GM10847 (cell line): ENCODE results near the gene CLRN1.

Source experiments
- POLR2A ChIP-seq: IDR thresholded peaks from 2 replicates; pipeline ENCODE4 v1.6.1; 2011; ENCODE audit not compliant: insufficient read length; ENCODE audit errors: extremely low read depth

Gene CLRN1

DNA sequence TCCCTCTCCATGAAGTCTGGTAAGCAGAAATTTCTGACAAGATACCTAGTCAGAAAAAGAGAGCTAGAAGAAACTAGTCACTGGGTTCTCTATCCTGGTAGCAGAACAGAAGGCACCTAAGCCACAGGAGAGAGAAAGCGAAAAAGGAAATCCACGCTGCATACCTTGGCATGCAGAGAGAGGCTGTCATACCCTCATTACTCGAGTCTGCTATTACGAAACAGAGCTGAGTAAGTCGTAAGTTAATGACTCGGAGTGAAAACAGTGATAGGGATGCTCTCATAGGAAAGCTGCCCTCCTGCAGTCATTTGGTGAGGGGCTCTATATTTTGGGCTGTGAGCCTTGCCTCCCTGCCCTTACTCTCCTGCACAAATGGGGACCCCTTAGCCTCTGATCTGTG lies 16.2 kb downstream of the CLRN1 start:
- TF ChIP-seq POLR2A = no peak

DNA sequence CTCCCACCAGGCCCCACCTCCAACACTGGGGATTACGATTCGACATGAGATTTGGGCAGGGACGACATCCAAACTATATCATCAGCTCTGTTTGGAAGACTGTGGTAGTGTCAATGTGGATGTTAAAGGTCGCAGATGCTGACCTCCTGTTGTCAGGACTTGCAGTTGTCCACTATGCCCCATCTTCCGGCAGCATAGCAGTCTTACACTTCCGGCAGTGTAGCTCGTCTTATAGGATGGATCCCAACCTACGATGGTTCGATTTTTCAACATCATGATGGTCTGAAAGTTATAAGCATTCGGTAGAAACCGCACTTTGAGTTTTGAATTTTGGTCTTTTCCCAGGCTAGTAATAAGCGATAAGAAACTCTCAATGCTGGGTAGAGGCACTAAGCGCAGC lies 20.6 kb downstream of the CLRN1 start:
- no peak for TF ChIP-seq POLR2A

DNA sequence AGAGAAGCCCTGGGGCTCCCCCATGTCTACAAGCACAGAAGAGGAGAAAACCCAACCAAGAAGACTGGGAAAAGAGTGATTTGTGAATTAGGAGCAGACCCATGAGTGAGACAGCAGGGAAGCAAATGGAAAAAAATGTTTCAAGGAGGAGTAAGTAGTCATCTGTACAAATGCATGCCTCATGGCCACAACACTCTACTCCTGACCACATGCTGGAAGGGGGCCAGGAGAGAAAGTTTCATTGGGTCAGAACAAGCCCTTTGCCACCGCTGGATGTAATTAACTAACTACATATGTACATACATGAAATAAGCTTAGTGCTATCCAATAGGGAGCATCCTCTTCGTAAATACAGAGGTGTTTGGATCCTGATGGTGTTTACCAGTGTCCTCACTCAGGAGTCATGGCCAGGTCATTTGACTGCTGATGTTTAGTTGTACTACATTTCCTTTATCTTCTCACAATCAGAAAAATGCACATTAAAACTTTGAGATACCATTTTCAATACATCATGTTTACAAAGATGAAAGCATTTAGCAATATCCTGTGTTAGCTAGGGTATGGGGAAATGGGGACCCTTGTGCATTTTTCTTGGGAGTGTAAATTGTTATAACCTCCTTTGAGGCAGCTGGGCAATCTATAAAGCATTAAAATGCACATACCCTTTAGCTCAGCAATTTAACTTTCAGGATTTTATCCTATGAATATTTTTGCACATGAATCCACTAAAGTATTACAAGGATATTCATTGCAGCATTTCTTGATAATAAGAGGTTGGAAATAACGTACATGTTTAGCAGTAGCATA lies 27.1 kb downstream of the CLRN1 start:
- TF ChIP-seq POLR2A = no peak

DNA sequence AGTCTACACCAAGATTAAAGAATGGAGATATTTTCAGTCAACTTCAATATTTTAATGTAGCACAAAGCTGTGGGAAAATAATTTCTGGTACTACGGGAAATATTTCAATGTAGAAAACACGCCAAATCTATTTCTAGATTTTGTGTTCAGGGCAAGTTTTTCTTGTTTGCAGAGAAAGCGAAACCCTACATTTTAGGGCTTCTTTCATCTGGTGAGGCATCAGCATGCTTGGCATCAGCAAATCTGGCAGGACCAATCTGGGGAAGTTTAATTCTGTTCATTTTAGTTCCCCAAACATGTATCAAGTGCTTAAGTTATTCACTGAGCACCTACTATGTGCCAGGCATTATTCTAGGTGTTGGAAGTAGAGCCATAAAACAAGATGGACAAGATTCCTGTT lies 30.3 kb downstream of the CLRN1 start:
- TF ChIP-seq POLR2A = no peak

DNA sequence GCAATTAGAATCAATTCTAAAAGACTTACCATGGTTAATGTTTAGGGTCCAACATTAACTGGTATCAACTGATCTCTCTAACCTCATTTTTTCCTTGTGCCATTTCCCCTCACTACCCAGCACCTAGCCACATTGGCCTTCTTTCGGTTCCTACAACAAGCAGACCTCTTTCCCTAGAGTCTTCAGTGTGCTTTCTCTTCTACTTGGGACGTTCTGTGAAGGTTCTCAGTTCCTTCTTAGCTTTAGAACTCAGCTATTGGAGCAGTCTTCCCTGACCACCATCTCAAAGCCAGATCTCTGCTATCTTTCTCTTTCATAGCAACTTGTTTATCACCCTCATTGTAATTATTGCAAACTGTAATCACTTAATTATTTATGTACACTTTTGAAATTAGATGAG lies 35.8 kb downstream of the CLRN1 start:
- TF ChIP-seq POLR2A = no peak

DNA sequence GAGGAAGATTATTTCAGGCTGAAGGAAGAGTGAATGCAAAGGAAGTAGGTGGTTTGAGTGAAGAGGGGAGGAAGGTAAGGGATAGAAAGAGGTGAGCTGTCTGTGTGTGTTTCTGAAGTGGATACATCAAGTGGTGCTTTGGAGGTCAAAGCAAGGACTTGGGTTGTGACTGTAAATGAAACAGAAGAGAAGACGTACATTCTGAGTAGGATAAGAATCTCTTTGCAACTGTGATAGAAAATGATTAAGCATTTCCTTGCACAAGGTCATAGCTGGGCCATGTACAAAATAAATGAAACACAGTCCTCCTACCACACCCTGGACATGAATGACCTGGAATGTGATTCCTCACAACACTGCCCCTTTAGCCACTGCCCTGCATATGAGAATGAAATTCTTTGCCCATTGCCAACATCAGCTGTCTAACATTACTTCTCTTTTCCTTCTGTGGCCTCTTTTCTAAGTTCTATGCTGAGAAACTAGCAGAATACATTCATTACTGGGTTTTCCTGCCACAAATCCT lies 39.0 kb downstream of the CLRN1 start:
- TF ChIP-seq POLR2A = no peak

DNA sequence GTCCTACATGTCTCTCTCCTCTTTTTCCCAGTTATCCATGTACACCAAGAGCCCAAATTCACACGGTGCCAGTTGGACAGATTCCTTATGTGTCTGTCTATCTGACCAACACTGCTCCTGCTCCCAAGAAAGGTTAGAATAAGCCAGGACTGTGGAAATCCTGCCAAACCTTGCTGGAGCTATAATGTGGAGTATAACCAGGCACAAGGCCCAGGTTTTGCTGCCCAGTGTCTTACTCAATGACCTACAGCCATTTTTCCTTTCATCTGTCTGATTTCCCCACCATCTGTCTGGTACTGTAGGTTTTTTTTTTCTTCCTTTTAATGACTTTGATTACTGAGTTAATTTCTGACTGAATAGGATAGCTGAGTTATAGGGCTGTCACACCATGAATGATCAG lies 40.8 kb downstream of the CLRN1 start:
- TF ChIP-seq POLR2A = no peak

DNA sequence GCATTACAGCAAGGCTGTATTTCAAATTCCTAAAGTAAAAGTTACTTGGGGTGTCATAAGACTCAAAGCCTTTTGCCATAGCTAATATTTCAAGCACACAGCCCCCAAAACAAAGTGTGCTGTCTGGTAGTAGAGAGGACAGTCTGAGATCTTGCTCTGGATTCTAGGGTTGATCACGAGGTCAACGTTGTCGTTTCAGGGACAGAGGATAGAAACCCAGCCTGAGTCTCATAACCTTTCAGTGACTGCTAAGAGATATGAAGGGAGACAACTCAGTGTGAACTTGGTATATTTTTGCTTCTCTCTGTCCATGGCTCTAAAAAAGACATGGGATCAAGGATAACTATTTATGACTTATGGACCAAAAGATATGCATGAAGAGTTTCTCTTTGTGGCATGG lies 41.7 kb downstream of the CLRN1 start:
- TF ChIP-seq POLR2A = no peak

DNA sequence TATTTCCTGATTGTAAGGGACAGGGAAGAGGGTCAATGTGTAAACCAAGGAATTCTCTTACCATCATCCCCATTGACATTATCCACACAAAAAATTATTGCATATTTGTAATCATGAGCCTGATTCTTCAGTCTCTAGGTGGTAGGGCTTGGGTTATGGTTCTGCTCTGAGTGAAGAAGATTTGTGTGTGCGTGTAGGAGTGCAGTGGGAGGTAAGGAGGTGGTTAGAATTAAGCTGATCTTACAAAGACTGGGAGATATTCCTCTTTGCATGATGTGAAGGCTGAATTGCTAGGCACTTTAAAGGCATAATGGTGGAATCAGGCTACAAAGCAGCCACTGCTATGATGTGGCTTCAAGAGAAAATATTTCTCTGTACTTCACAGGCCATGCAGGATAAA lies 44.3 kb downstream of the CLRN1 start:
- TF ChIP-seq POLR2A = no peak

DNA sequence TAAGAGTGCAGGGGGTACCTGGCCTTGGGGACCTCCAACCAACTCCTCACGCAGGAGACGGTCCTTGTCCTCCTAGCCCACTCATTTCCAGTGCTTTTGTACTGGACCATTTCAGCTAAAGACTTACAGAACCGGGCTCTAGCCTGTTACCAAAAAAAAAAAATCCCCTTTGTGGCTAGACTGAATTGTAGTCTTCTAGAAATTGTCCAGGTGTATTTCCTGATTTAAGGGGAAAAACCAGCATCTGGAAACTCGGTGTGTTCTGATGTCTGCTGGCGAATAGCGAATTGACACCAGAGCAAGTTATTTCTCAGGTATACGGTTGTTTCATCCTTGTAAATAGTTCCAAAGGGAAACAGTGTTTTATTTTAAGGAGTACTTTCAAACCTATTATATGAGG lies 46.2 kb downstream of the CLRN1 start:
- TF ChIP-seq POLR2A = no peak

DNA sequence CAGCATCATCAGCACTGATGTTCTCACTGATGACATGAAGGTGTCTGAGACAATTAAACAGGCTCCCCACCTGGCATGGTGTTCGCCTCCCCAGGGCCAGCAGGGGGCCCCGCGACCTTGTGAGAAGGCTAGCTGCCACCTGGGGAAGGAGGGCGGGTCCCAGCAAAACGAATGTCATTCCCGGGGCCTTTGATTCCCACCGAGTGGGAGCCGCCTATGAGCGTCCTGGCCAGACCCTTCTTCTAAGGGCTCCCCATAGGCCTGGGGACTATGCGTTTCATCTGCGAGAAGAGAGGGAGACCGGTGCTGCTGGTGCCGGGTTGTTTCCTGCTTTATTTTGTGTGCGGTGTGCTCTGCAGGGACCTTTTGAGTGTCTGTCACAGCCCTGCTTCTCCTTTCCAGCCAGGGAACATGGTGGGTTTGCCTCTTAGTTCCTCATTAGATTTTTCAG lies 46.8 kb downstream of the CLRN1 start:
- no peak for TF ChIP-seq POLR2A

DNA sequence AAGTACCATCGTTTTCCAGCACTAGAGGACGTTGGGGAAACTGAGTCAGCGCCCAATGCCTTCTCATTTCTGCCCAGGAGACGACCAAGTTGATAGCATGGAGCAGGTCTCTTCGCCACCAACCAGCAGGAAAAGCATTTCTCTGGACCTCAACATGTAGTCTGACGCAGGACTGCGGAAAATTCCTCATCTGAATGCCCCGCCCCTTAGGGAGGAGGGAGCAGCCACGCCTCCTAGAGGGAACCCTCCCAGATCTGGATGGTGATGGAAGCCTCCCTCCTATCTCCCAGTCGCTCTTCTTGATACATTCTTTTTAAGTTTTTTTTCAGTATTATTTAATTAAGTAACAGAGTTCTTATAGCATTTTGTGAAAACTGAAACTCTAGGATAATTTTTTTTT lies 49.9 kb downstream of the CLRN1 start:
- no peak for TF ChIP-seq POLR2A

DNA sequence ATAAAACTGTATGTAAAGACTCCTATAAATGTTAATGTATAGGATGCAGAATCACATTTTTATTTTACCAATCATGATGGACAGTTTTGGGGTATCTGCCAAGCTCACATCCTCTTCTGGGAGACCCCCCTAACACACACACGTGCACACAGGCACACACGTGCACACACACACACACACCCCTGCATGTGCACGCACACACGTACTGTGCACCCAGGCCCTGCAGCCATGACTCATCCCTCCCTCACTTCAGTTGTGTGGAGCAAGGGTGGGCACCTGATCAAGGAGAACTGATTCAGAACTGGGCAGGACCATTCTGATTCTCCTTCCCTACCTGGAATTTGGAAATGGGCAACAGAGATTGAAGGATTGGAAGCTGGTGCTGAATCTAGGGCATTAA lies 51.3 kb downstream of the CLRN1 start:
- TF ChIP-seq POLR2A = no peak

DNA sequence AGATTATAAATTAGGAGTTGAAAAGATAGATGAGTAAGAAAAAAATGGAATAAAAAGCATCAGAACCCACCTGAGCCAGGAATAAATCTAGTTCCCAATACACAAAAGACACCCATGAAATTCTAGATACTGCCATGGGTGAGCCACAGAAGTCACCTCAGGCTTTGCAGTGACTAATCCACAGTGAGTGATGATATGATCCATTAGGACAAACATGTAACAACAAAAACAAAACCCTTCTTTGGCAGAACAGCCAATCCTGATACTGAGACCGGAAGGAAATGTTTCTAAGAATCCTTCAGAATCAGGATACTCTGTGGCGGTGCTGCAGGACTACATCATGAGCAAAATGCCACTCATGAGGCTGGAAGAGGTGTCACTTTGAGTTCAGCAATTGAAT lies 52.3 kb downstream of the CLRN1 start:
- TF ChIP-seq POLR2A = no peak

DNA sequence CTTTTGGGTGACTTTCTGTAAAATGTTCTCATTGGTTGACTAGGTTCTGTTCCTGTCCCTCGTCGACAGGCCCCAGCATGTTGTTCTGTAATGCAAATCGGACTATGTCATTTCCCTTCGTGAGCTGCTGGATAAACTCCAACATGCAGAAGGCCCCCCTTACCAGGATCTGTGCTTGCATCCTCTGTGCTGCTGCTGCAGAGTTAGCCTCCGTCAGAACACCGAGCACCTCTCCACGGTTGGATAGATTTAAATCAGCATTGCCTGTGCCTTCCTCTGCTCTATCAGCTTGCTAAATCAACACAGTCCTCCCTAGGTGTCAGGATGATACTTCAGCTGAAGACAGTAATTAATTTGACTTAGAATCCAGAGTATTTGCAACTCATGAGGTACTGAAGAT lies 54.6 kb downstream of the CLRN1 start:
- TF ChIP-seq POLR2A = no peak

DNA sequence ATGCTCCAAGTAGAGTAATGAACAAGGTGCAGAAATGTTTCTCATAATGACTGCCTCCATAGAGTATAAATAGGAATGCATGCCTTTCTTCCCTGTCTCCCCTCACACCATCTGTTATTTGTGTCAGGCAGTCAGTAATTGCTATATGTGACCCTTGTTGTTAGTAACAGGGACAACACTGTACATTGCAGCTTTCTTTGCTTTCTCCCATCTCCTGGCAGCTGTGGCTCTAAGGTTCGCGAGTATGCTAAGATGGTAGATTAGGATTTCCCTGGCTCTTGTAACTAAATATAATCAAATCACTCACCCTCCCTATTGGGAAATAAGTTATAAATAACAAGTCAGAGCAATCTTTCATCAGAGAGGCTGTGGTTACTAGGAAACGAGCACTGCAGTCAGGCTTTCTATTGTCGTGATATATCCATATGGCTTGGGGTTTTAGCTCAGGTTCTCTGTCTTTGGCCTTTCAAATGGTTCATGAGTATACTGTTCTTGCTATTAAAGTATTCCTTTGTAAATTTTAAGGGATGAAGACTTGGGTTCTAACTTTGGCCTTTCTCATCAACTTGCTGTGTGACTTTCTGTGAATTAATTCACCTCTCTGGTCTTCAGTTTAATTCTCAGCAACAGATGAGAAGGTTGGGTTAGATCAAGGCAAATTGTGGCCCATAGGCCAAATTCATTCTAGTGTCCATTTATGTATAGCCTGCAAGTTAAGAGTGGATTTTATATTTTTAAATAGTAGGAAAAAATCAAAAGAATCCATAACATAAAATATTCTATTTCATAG lies 59.2 kb downstream of the CLRN1 start:
- no peak for TF ChIP-seq POLR2A

DNA sequence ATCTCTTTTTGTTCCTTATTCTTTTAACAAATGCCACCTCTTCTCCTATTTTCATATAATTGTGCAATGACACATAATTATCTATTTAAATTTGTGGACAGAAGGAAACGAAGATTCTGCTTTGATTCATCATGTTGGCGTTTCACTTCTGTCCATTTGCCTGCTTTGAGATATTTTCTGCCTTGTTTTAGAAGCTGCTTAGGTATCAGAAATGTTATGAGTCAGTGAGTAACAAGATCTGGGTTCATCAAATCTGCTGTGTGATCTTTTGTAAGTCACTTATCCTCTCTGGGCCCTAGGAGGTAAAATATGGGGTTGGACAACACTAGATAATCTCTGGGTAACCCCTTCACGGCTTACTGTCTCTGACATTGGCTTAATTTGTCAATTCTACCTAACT lies 60.0 kb downstream of the CLRN1 start:
- no peak for TF ChIP-seq POLR2A

DNA sequence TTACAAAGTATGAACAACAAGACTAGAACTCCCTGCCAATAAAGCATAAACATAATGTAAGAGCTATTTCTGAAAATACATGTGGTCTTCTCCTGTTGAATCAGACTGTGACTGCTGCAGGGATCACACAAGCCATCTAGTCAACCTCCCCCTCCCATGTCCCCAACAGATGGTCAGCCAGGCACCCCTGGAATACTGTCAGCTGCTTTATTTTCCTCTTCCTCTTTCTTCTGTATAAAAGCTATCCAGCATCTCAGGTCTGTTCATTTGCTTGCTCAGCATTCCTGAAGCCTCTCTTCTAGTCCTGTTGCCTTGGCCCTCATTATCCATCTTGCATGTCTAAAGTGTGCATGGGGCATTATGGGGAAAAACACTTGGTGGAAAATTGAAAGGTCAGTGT lies 60.8 kb downstream of the CLRN1 start:
- no peak for TF ChIP-seq POLR2A
